Mesenchymal stem cell (in vitro differentiated cells and primary cell): ENCODE data around the gene EVL.

ENCODE experiments used
- small RNA-seq: library from polyadenylated mRNA; stranded (forward); fragments of <200 nt; extraction: miRNeasy Mini kit (QIAGEN cat#:217004); gene quantifications from one replicate; pipeline ENCODE3, GENCODE V24; 2013; ENCODE audit warnings: low read depth

The EVL gene

Small RNA genes within 50 kb of the gene (small RNA-seq; reads per million reads assigned to genes)
- 5.8 reads per million, percentile 61 among the genes with 10 or more reads in this experiment for gene MIR151B
- 407 reads per million, percentile 96 among the genes with 10 or more reads in this experiment for gene MIR342
